H1 (cell line): Measurements from ENCODE around the gene RIPPLY3. TPM values are rescaled to one million over a fixed set of nuclear protein-coding genes. Genes with fewer than 3 reads are reported as not detected.
"Not testable (repeated sequence)": the region's sequence is repeated elsewhere in the genome, so short reads cannot be mapped to it uniquely, and the experiment has no call there.

Experiments
- CTCF ChIA-PET: fragments of 300-600 bp; sonication (Branson Sonifier 250); formaldehyde crosslinking; loops from one replicate; lab custom pipeline; 2021; ENCODE audit not compliant: partially characterized antibody; lab: Charles Lee
- POLR2A ChIA-PET: fragments of 300-600 bp; sonication (Branson Sonifier 250); formaldehyde crosslinking; loops from one replicate; lab custom pipeline; 2021; ENCODE audit warnings: inconsistent platforms; ENCODE audit not compliant: partially characterized antibody; lab: Charles Lee
- DNase-seq, 2 experiments: peaks; one replicate each; pipeline versions ENCODE4 v3.0.0 to v3.0.0-alpha.2; 2010 to 2022; ENCODE audit warnings: low spot score in 2 of 2, low read depth in 1 of 2, mixed read lengths in 1 of 2
- FAIRE-seq: peaks from 2 replicates; lab custom pipeline; 2011; peaks lifted over from hg19 to GRCh38; lab: Jason Lieb, UNC
- H2AFZ ChIP-seq: 2 replicates; pipeline ENCODE4 v1.8.1; 2012; ENCODE audit warnings: low read length, inconsistent platforms
- H2AK5ac ChIP-seq: 2 replicates; pipeline ENCODE4 v1.6.1; 2013; ENCODE audit warnings: low read depth, low read length
- H2BK120ac ChIP-seq: replicated peaks from 2 replicates; pipeline ENCODE3; 2013; ENCODE audit warnings: low read depth, low read length, inconsistent platforms
- H2BK12ac ChIP-seq: 2 replicates; pipeline ENCODE4 v1.6.1; 2013; ENCODE audit warnings: low read depth, low read length
- H2BK15ac ChIP-seq: 2 replicates; pipeline ENCODE4 v1.6.1; 2013; ENCODE audit warnings: low read length
- H2BK20ac ChIP-seq: 2 replicates; pipeline ENCODE4 v1.6.1; 2013; ENCODE audit warnings: low read length
- H2BK5ac ChIP-seq: 2 replicates; pipeline ENCODE4 v1.6.1; 2013; ENCODE audit warnings: low read depth, low read length
- H3K14ac ChIP-seq: 2 replicates; pipeline ENCODE4 v1.6.1; 2013; ENCODE audit warnings: inconsistent platforms; ENCODE audit not compliant: insufficient read length
- H3K18ac ChIP-seq: 2 replicates; pipeline ENCODE4 v1.6.1; 2013; ENCODE audit warnings: low read length; ENCODE audit errors: extremely low read depth
- H3K23ac ChIP-seq: 2 replicates; pipeline ENCODE4 v1.6.1; 2013; ENCODE audit warnings: inconsistent platforms; ENCODE audit not compliant: insufficient read length
- H3K23me2 ChIP-seq: 2 replicates; pipeline ENCODE4 v1.6.1; 2013; ENCODE audit warnings: low read depth, low read length
- H3K27ac ChIP-seq: 2 replicates; pipeline ENCODE4 v1.6.1; 2011; ENCODE audit warnings: low read depth, low read length, inconsistent platforms
- H3K27me3 ChIP-seq, 4 experiments: replicated peaks in 1 of 4; 1 replicate in 1 of 4; 2 replicates in 3 of 4; pipeline versions ENCODE4 v1.6.1 to v1.8.1; 2011 to 2013; ENCODE audit warnings: low read length in 3 of 4, mild to moderate bottlenecking in 3 of 4, inconsistent platforms in 2 of 4, mixed read lengths in 2 of 4, moderate library complexity in 1 of 4; ENCODE audit not compliant: control insufficient read depth in 3 of 4, insufficient read depth in 3 of 4; ENCODE audit errors: extremely low read depth in 1 of 4
- H3K36me3 ChIP-seq, 4 experiments: 2 replicates each; pipeline versions ENCODE4 v1.6.1 to v1.8.1; 2011 to 2013; ENCODE audit warnings: mild to moderate bottlenecking in 4 of 4, low read length in 3 of 4, moderate library complexity in 2 of 4, control low read depth in 1 of 4, inconsistent platforms in 1 of 4; ENCODE audit not compliant: insufficient read depth in 4 of 4, control insufficient read depth in 2 of 4
- H3K4ac ChIP-seq: replicated peaks from 2 replicates; pipeline ENCODE3; 2013; ENCODE audit warnings: low read length, low read depth, mixed read lengths, inconsistent platforms; ENCODE audit not compliant: insufficient read length
- H3K4me1 ChIP-seq, 4 experiments: replicated peaks in 1 of 4; 1 replicate in 1 of 4; 2 replicates in 3 of 4; pipeline versions ENCODE4 v1.6.1 to v1.8.1; 2011 to 2013; ENCODE audit warnings: low read length in 3 of 4, inconsistent platforms in 2 of 4, mixed read lengths in 1 of 4; ENCODE audit not compliant: insufficient read depth in 4 of 4, control insufficient read depth in 3 of 4
- H3K4me2 ChIP-seq, 2 experiments: 2 replicates each; pipeline versions ENCODE4 v1.6.1 to v1.8.1; 2011 to 2013; ENCODE audit warnings: low read depth in 2 of 2, low read length in 2 of 2, control low read depth in 1 of 2, inconsistent platforms in 1 of 2, mild to moderate bottlenecking in 1 of 2; ENCODE audit not compliant: insufficient read depth in 1 of 2
- H3K4me3 ChIP-seq, 4 experiments: fragments of 200-600, 300-600 bp in 1 of 4; sonication (generic), shearing (Covaris generic), sonication (Bioruptor Twin) in 1 of 4; 2 replicates each; pipeline versions ENCODE4 v1.5.1 to v1.8.1; 2011 to 2016; ENCODE audit warnings: low read length in 4 of 4, low read depth in 3 of 4, control low read depth in 2 of 4, inconsistent platforms in 2 of 4, mild to moderate bottlenecking in 2 of 4, mixed read lengths in 1 of 4, moderate library complexity in 1 of 4; ENCODE audit not compliant: insufficient read depth in 2 of 4; ENCODE audit errors: extremely low read depth in 1 of 4
- H3K56ac ChIP-seq: replicated peaks from 2 replicates; pipeline ENCODE3; 2013; ENCODE audit warnings: low read depth, mild to moderate bottlenecking, mixed read lengths, low read length, inconsistent platforms; ENCODE audit not compliant: insufficient read length
- H3K79me1 ChIP-seq: 2 replicates; pipeline ENCODE4 v1.6.1; 2013; ENCODE audit warnings: low read depth, low read length, control low read depth
- H3K79me2 ChIP-seq, 2 experiments: 2 replicates each; pipeline versions ENCODE4 v1.6.1 to v1.8.1; 2012 to 2013; ENCODE audit warnings: low read length in 2 of 2, mild to moderate bottlenecking in 2 of 2, inconsistent platforms in 1 of 2; ENCODE audit not compliant: insufficient read depth in 2 of 2, control insufficient read depth in 1 of 2
- H3K9ac ChIP-seq, 4 experiments: replicated peaks in 1 of 4; 1 replicate in 1 of 4; 2 replicates in 3 of 4; pipeline versions ENCODE4 v1.6.1 to v1.8.1; 2011 to 2013; ENCODE audit warnings: low read depth in 3 of 4, low read length in 3 of 4, control low read depth in 2 of 4, mild to moderate bottlenecking in 2 of 4, moderate library complexity in 2 of 4, inconsistent platforms in 1 of 4; ENCODE audit errors: extremely low read depth in 1 of 4
- H3K9me3 ChIP-seq, 2 experiments: 2 replicates each; pipeline versions ENCODE4 v1.6.1 to v1.8.1; 2012 to 2013; ENCODE audit warnings: mild to moderate bottlenecking in 2 of 2, moderate library complexity in 2 of 2, control low read depth in 1 of 2, inconsistent platforms in 1 of 2, low read depth in 1 of 2, low read length in 1 of 2, mixed read lengths in 1 of 2; ENCODE audit not compliant: insufficient read depth in 2 of 2
- H4K20me1 ChIP-seq, 2 experiments: replicated peaks in 1 of 2; 2 replicates each; pipeline versions ENCODE3 to v1.8.1; 2011 to 2013; ENCODE audit warnings: inconsistent platforms in 2 of 2, low read length in 2 of 2, mild to moderate bottlenecking in 1 of 2; ENCODE audit not compliant: insufficient read depth in 2 of 2, control insufficient read depth in 1 of 2
- H4K5ac ChIP-seq: 2 replicates; pipeline ENCODE4 v1.6.1; 2013; ENCODE audit warnings: low read length, low read depth, mixed read lengths, inconsistent platforms; ENCODE audit not compliant: insufficient read length
- H4K8ac ChIP-seq: 2 replicates; pipeline ENCODE4 v1.8.0; 2013; ENCODE audit warnings: mild to moderate bottlenecking, moderate library complexity, low read length, inconsistent platforms; ENCODE audit not compliant: insufficient read depth; ENCODE audit errors: extremely low read depth
- H4K91ac ChIP-seq: replicated peaks from 2 replicates; pipeline ENCODE3; 2013; ENCODE audit warnings: low read length, mixed read lengths, inconsistent platforms; ENCODE audit not compliant: insufficient read length
- WGBS, 2 experiments: shearing (Covaris generic) in 1 of 2; methylation state at CpG; one replicate each; pipeline versions ENCODE4 v1.1.6 to v1.1.7; 2013 to 2015; ENCODE audit warnings: low lambda C conversion rate in 2 of 2, mixed read lengths in 2 of 2, inconsistent platforms in 1 of 2, low coverage in 1 of 2, missing lambda C conversion rate in 1 of 2; ENCODE audit not compliant: insufficient replicate concordance in 2 of 2, insufficient coverage in 1 of 2, insufficient read length in 1 of 2; ENCODE audit errors: extremely low coverage in 1 of 2, missing lambda C conversion rate in 1 of 2; 5-methylcytosine and 5-hydroxymethylcytosine counted together
- polyA plus RNA-seq, 7 experiments: library from polyadenylated mRNA; depleted of rRNA in 3 of 7; stranded (reverse) in 5 of 7; unstranded in 2 of 7; fragments of >200 nt in 5 of 7; fragments of 200-250 nt in 2 of 7; gene quantifications; 1 replicate in 5 of 7; 2 replicates in 1 of 7; 4 replicates in 1 of 7; pipeline versions ENCODE4 v1.2.1 to v1.2.3, GENCODE V29; 2011 to 2013; ENCODE audit warnings: missing spikeins in 2 of 7, mixed read lengths in 2 of 7
- total RNA-seq: library from RNA; stranded (reverse); fragmentation: NEBNext Ultra II Directional; extraction: Animal tissue kit (Norgen Biotek cat#: 25700); gene quantifications from 2 replicates; pipeline ENCODE4 v1.2.1, GENCODE V29; 2021

RIPPLY3 gene
- total and polyA plus RNA-seq, 2 of the 8 experiments (the other 6 are each of a cell fraction or from before 2014, with no cell fraction given): 2.0 to 2.2 TPM

DNA sequence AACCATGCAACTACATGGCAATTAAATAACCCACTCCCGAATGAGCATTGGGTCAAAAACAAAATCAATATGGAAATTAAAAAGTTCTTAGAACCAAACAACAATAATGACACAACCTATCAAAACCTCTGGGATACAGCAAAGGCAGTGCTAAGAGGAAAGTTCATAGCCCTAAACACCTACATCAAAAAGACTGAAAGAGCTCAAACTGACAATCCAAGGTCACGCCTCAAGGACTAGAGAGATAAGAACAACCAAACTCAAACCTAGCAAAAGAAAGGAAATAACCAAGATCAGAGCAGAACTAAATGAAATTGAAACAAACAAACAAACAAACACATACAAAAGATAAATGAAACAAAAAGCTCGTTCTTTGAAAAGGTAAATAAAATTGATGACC lies 43.2 kb downstream of the RIPPLY3 start:
- H3K9me3 ChIP-seq, H4K8ac ChIP-seq, H2BK12ac ChIP-seq, H3K14ac ChIP-seq, H2BK20ac ChIP-seq, H2BK120ac ChIP-seq, H3K79me1 ChIP-seq, FAIRE-seq, H3K4me2 ChIP-seq, H3K56ac ChIP-seq, DNase-seq, H2BK5ac ChIP-seq, H3K4me3 ChIP-seq, H4K91ac ChIP-seq, H2BK15ac ChIP-seq, H3K79me2 ChIP-seq, POLR2A ChIA-PET, H4K20me1 ChIP-seq, H3K9ac ChIP-seq, H4K5ac ChIP-seq, H3K27ac ChIP-seq, H2AFZ ChIP-seq, H3K23me2 ChIP-seq, CTCF ChIA-PET, H2AK5ac ChIP-seq, H3K4ac ChIP-seq, H3K36me3 ChIP-seq, H3K23ac ChIP-seq, H3K18ac ChIP-seq: not testable (repeated sequence)
- Histone ChIP-seq H3K27me3 (peaks cover 0 to 39% (median 21%) of the 10 kb centered on the region in 4 experiments; a peak in 6 of 7 replicates), H3K4me1 (peaks cover 0 to 10% (median 5%) of the 10 kb centered on the region in 4 experiments; a peak in 5 of 7 replicates)
- 73% methylated on average over 3 of the region's 3 CpGs; no CpG with 5 or more reads in 1 of the 2 experiments for WGBS, 2 experiments
